HepG2 (cell line): ENCODE measurements around the gene HOTAIR.

Experiments
- AFF4 ChIP-seq: sonication (generic); formaldehyde crosslinking; IDR thresholded peaks from 2 replicates; pipeline ENCODE4 v1.4.0; 2020; ENCODE audit warnings: missing genetic modification reagents
- CTCF ChIP-seq: sonication (generic); formaldehyde crosslinking; IDR thresholded peaks from 2 replicates; pipeline ENCODE4 v1.5.0; 2020; ENCODE audit warnings: mild to moderate bottlenecking, missing genetic modification reagents, moderate library complexity
- ELK4 ChIP-seq: sonication (generic); formaldehyde crosslinking; IDR thresholded peaks from 2 replicates; pipeline ENCODE4 v1.9.0; 2021; ENCODE audit warnings: missing genetic modification reagents, borderline replicate concordance
- EP300 ChIP-seq, 3 experiments: sonication (generic) in 1 of 3; formaldehyde crosslinking in 1 of 3; IDR thresholded peaks; 2 replicates each; pipeline versions ENCODE4 v1.5.1 to v1.6.1; 2011 to 2020; ENCODE audit warnings: low read depth in 2 of 3, low read length in 2 of 3, borderline replicate concordance in 1 of 3, improper control_type of control experiment in 1 of 3, mild to moderate bottlenecking in 1 of 3, missing genetic modification reagents in 1 of 3, moderate library complexity in 1 of 3
- FIP1L1 ChIP-seq: fragments of 200-400 bp; formaldehyde crosslinking; IDR thresholded peaks from 2 replicates; pipeline ENCODE4 v1.6.1; 2018; ENCODE audit warnings: low read depth, mild to moderate bottlenecking, low read length, moderate library complexity, borderline replicate concordance; ENCODE audit not compliant: insufficient read depth
- KLF12 ChIP-seq: sonication (generic); formaldehyde crosslinking; IDR thresholded peaks from 2 replicates; pipeline ENCODE4 v1.4.0; 2020; ENCODE audit warnings: missing genetic modification reagents, borderline replicate concordance
- MBD4 ChIP-seq: IDR thresholded peaks from 2 replicates; pipeline ENCODE4 v1.6.1; 2012; ENCODE audit warnings: low read length, inconsistent platforms, borderline replicate concordance
- TAF1 ChIP-seq: sonication (generic); formaldehyde crosslinking; IDR thresholded peaks from 2 replicates; pipeline ENCODE4 v1.4.0; 2020; ENCODE audit warnings: missing genetic modification reagents
- TEAD2 ChIP-seq: sonication (generic); formaldehyde crosslinking; IDR thresholded peaks from 2 replicates; pipeline ENCODE4 v1.9.0; 2021; ENCODE audit warnings: missing genetic modification reagents
- ZBTB44 ChIP-seq: sonication (generic); formaldehyde crosslinking; IDR thresholded peaks from 2 replicates; pipeline ENCODE4 v1.4.0; 2020; ENCODE audit warnings: missing genetic modification reagents
- ZBTB7A ChIP-seq: sonication (generic); formaldehyde crosslinking; IDR thresholded peaks from 2 replicates; pipeline ENCODE4 v1.8.0; 2022; ENCODE audit warnings: mild to moderate bottlenecking, missing genetic modification reagents
- ZNF232 ChIP-seq: sonication (generic); formaldehyde crosslinking; IDR thresholded peaks from 2 replicates; pipeline ENCODE4 v1.4.0; 2020; ENCODE audit warnings: missing genetic modification reagents, borderline replicate concordance
- ZUFSP ChIP-seq: sonication (generic); formaldehyde crosslinking; IDR thresholded peaks from 2 replicates; pipeline ENCODE4 v1.9.0; 2021; ENCODE audit warnings: missing genetic modification reagents, mild to moderate bottlenecking, borderline replicate concordance

GRCh38 chr12:53939141-53940108 lies 35.3 kb downstream of the HOTAIR start:
- TF ChIP-seq MBD4: no peak
- no peak for TF ChIP-seq TAF1 (CRISPR knock-in tag)
- TF ChIP-seq AFF4 (CRISPR knock-in tag): no peak
- TF ChIP-seq ZBTB7A (CRISPR knock-in tag): no peak
- no peak for TF ChIP-seq EP300 (IDR thresholded peaks at IDR 0.05; ENCODE audit: low read depth in 2 of 2, low read length in 2 of 2)
- TF ChIP-seq EP300 (CRISPR knock-in tag; IDR thresholded peaks at IDR 0.05; ENCODE audit: borderline replicate concordance): no peak
- no peak for TF ChIP-seq TEAD2 (CRISPR knock-in tag)
- TF ChIP-seq ZBTB44 (CRISPR knock-in tag): no peak
- no peak for TF ChIP-seq ZNF232 (CRISPR knock-in tag)
- no peak for TF ChIP-seq KLF12 (CRISPR knock-in tag)
- no peak for TF ChIP-seq CTCF
- TF ChIP-seq ELK4 (CRISPR knock-in tag): no peak
- no peak for TF ChIP-seq ZUFSP (CRISPR knock-in tag)
- no peak for TF ChIP-seq FIP1L1
